ENCODE measurements around the gene IDUA. TPM values are rescaled to one million over a fixed set of nuclear protein-coding genes. Genes with fewer than 3 reads are reported as not detected.

Gene IDUA
- total RNA-seq, 3 donors from 2014 or later (not counting 1 experiment from before 2014, with no cell fraction given): 38.7 to 43.6 (median 43.0) TPM

GRCh38 chr4:948936-949300 lies 37.9 kb upstream of the IDUA start:
- Mint-ChIP-seq H3K4me1 (peaks cover 19 to 34% of the 10 kb centered on the region in 2 donors), H3K9me3 (no peaks in the 10 kb centered on the region), H3K4me3 (no peak overlapping the region), H3K27me3 (ENCODE audit: low read depth in 2 of 2) (no peaks in the 10 kb centered on the region), H3K36me3 (no peaks in the 10 kb centered on the region), H3K27ac (no peak overlapping the region)
- peaks cover 11% of the 10 kb centered on the region for H3K4me1 ChIP-seq (ENCODE audit: control insufficient read depth, insufficient read depth, low read length)
- no peak for ATAC-seq
- no peak overlapping the region for H3K4me3 ChIP-seq (ENCODE audit: low read length)
- intact Hi-C loops (cut with micrococcal nuclease): no loop called here
- no peaks in the 10 kb centered on the region for H3K27me3 ChIP-seq (ENCODE audit: control insufficient read depth, insufficient read depth, low read length)
- DNase-seq: no peak
- WGBS (ENCODE audit: insufficient coverage): 96% methylated on average over 13 of the region's 13 CpGs
- TF ChIP-seq CTCF (IDR thresholded peaks at IDR 0.05): no peak
- H3K36me3 ChIP-seq (ENCODE audit: control insufficient read depth, insufficient read depth, low read length): peaks cover 9% of the 10 kb centered on the region
- H3K9me3 ChIP-seq (ENCODE audit: control insufficient read depth, insufficient read depth, low read length): no peaks in the 10 kb centered on the region
- H3K27ac ChIP-seq (ENCODE audit: low read length): no peak overlapping the region

- Histone ChIP-seq H3K36me3 (ENCODE audit: control insufficient read depth, insufficient read depth, low read length) (peaks cover 10% of the 10 kb centered on the region), H3K9me3 (ENCODE audit: control insufficient read depth, insufficient read depth, low read length) (no peaks in the 10 kb centered on the region), H3K27ac (ENCODE audit: low read length) (no peak overlapping the region), H3K4me3 (ENCODE audit: low read length) (no peak overlapping the region), H3K27me3 (ENCODE audit: control insufficient read depth, insufficient read depth, low read length) (no peaks in the 10 kb centered on the region), H3K4me1 (ENCODE audit: control insufficient read depth, insufficient read depth, low read length) (peaks cover 11% of the 10 kb centered on the region)
- H3K27me3 Mint-ChIP-seq (ENCODE audit: low read depth in 2 of 2): no peaks in the 10 kb centered on the region
- intact Hi-C loops (cut with micrococcal nuclease): no loop called here
- peaks cover 19 to 34% of the 10 kb centered on the region in 2 donors for H3K4me1 Mint-ChIP-seq
- WGBS (ENCODE audit: insufficient coverage): 96% methylated on average over 20 of the region's 20 CpGs
- no peak overlapping the region for H3K4me3 Mint-ChIP-seq
- no peaks in the 10 kb centered on the region for H3K36me3 Mint-ChIP-seq
- ATAC-seq (no peak), DNase-seq (no peak)
- H3K9me3 Mint-ChIP-seq: no peaks in the 10 kb centered on the region
- no peak for TF ChIP-seq CTCF (IDR thresholded peaks at IDR 0.05)
- no peak overlapping the region for H3K27ac Mint-ChIP-seq
Observed at GRCh38 chr4:949656-950055, 37.2 kb upstream of the IDUA start.

- Histone ChIP-seq H3K36me3 (ENCODE audit: control insufficient read depth, insufficient read depth, low read length) (peaks cover 15% of the 10 kb centered on the region), H3K27me3 (ENCODE audit: control insufficient read depth, insufficient read depth, low read length) (no peaks in the 10 kb centered on the region), H3K4me1 (ENCODE audit: control insufficient read depth, insufficient read depth, low read length) (peaks cover 11% of the 10 kb centered on the region), H3K9me3 (ENCODE audit: control insufficient read depth, insufficient read depth, low read length) (no peaks in the 10 kb centered on the region), H3K27ac (ENCODE audit: low read length) (no peak overlapping the region), H3K4me3 (ENCODE audit: low read length) (no peak overlapping the region)
- no peak overlapping the region for H3K4me3 Mint-ChIP-seq
- 92% methylated on average over 28 of the region's 30 CpGs for WGBS (ENCODE audit: insufficient coverage)
- H3K36me3 Mint-ChIP-seq: no peaks in the 10 kb centered on the region
- H3K4me1 Mint-ChIP-seq: peaks cover 18 to 31% of the 10 kb centered on the region in 2 donors
- no peak overlapping the region for H3K27ac Mint-ChIP-seq
- intact Hi-C loops (cut with micrococcal nuclease): no loop called here
- H3K9me3 Mint-ChIP-seq: no peaks in the 10 kb centered on the region
- TF ChIP-seq CTCF (IDR thresholded peaks at IDR 0.05): no peak
- DNase-seq (no peak), ATAC-seq (no peak)
- no peaks in the 10 kb centered on the region for H3K27me3 Mint-ChIP-seq (ENCODE audit: low read depth in 2 of 2)
Observed at GRCh38 chr4:950136-951020, 36.5 kb upstream of the IDUA start.
